SK-N-SH treated with all-trans-retinoic acid at 6 μM for 48 hours (cell line): ENCODE measurements around the gene NPC1L1.
A peak's percentile ranks its signal among the peaks of the same experiment; 100 is the strongest.

Source experiments
- ATAC-seq: fragments of 200-7000 bp; cut with Tn5 transposase; 3 replicates; pipeline ENCODE4 v1.9.1; 2020; ENCODE audit warnings: mild to moderate bottlenecking, moderate library complexity
- ARNTL ChIP-seq: fragments of 450-650 bp; formaldehyde crosslinking; IDR thresholded peaks from 2 replicates; pipeline ENCODE4 v1.5.0; 2020; ENCODE audit warnings: low read depth, mild to moderate bottlenecking, moderate library complexity, borderline replicate concordance
- BACH2 ChIP-seq: fragments of 250-450 bp; sonication (Bioruptor Pico); IDR thresholded peaks from 2 replicates; pipeline ENCODE4 v1.9.0; 2021; ENCODE audit warnings: mild to moderate bottlenecking, borderline replicate concordance
- CREB5 ChIP-seq: fragments of 250-450 bp; sonication (Bioruptor Pico); IDR thresholded peaks from 2 replicates; pipeline ENCODE4 v1.5.1; 2020; ENCODE audit warnings: low read depth, mild to moderate bottlenecking, moderate library complexity
- CSDC2 ChIP-seq: fragments of 250-450 bp; sonication (Bioruptor Pico); IDR thresholded peaks from 2 replicates; pipeline ENCODE4 v1.5.0; 2020; ENCODE audit warnings: mild to moderate bottlenecking, moderate library complexity
- CSRNP3 ChIP-seq: fragments of 250-450 bp; sonication (Bioruptor Pico); IDR thresholded peaks from 2 replicates; pipeline ENCODE4 v1.5.1; 2021; ENCODE audit warnings: mild to moderate bottlenecking, moderate library complexity
- ESRRG ChIP-seq: fragments of 250-450 bp; sonication (Bioruptor Pico); IDR thresholded peaks from 2 replicates; pipeline ENCODE4 v1.6.1; 2021; ENCODE audit warnings: mild to moderate bottlenecking
- GLIS3 ChIP-seq: fragments of 250-450 bp; sonication (Bioruptor Pico); IDR thresholded peaks from 2 replicates; pipeline ENCODE4 v1.5.0; 2020; ENCODE audit warnings: mild to moderate bottlenecking, moderate library complexity
- ISL1 ChIP-seq: fragments of 250-450 bp; sonication (Bioruptor Pico); IDR thresholded peaks from 2 replicates; pipeline ENCODE4 v2.1.2; 2022; ENCODE audit warnings: mild to moderate bottlenecking, moderate library complexity
- OSR1 ChIP-seq: fragments of 250-450 bp; sonication (Bioruptor Pico); IDR thresholded peaks from 2 replicates; pipeline ENCODE4 v1.8.0; 2022; ENCODE audit warnings: moderate library complexity, mild to moderate bottlenecking, inconsistent platforms
- PATZ1 ChIP-seq: fragments of 250-450 bp; sonication (Bioruptor Pico); IDR thresholded peaks from 2 replicates; pipeline ENCODE4 v1.8.0; 2020; ENCODE audit warnings: mild to moderate bottlenecking, moderate library complexity, borderline replicate concordance
- POU6F1 ChIP-seq: fragments of 250-450 bp; sonication (Bioruptor Pico); IDR thresholded peaks from 2 replicates; pipeline ENCODE4 v1.8.0; 2021; ENCODE audit warnings: low read depth, mild to moderate bottlenecking, moderate library complexity, borderline replicate concordance
- PPARA ChIP-seq: fragments of 250-450 bp; sonication (Bioruptor Pico); IDR thresholded peaks from 2 replicates; pipeline ENCODE4 v1.5.0; 2020; ENCODE audit warnings: mild to moderate bottlenecking, borderline replicate concordance
- RARB ChIP-seq: fragments of 250-450 bp; sonication (Bioruptor Pico); IDR thresholded peaks from 2 replicates; pipeline ENCODE4 v1.8.0; 2021; ENCODE audit warnings: mild to moderate bottlenecking, moderate library complexity
- SNAI2 ChIP-seq: fragments of 250-450 bp; sonication (Bioruptor Pico); IDR thresholded peaks from 2 replicates; pipeline ENCODE4 v1.5.0; 2020; ENCODE audit warnings: mild to moderate bottlenecking, moderate library complexity
- TCF4 ChIP-seq: fragments of 250-450 bp; sonication (Bioruptor Pico); IDR thresholded peaks from 2 replicates; pipeline ENCODE4 v1.8.0; 2021; ENCODE audit warnings: mild to moderate bottlenecking, moderate library complexity, borderline replicate concordance
- TSHZ2 ChIP-seq: fragments of 250-450 bp; sonication (Bioruptor Pico); IDR thresholded peaks from 2 replicates; pipeline ENCODE4 v1.5.0; 2020; ENCODE audit warnings: mild to moderate bottlenecking, moderate library complexity
- ZC3H10 ChIP-seq: fragments of 250-450 bp; sonication (Bioruptor Pico); IDR thresholded peaks from 2 replicates; pipeline ENCODE4 v1.5.1; 2021; ENCODE audit warnings: mild to moderate bottlenecking, moderate library complexity
- ZFP3 ChIP-seq: fragments of 250-450 bp; sonication (Bioruptor Pico); IDR thresholded peaks from 2 replicates; pipeline ENCODE4 v1.5.0; 2020; ENCODE audit warnings: mild to moderate bottlenecking, moderate library complexity
- ZFP30 ChIP-seq: fragments of 450-650 bp; formaldehyde crosslinking; IDR thresholded peaks from 2 replicates; pipeline ENCODE4 v1.5.0; 2022; ENCODE audit warnings: mild to moderate bottlenecking, moderate library complexity
- ZNF70 ChIP-seq: fragments of 450-650 bp; formaldehyde crosslinking; IDR thresholded peaks from 2 replicates; pipeline ENCODE4 v1.5.0; 2020; ENCODE audit warnings: mild to moderate bottlenecking, moderate library complexity
- ZNF8 ChIP-seq: fragments of 450-650 bp; formaldehyde crosslinking; IDR thresholded peaks from 2 replicates; pipeline ENCODE4 v1.5.0; 2020; ENCODE audit warnings: mild to moderate bottlenecking, moderate library complexity

The NPC1L1 gene

GRCh38 chr7:44466300-44467216 lies 74.6 kb downstream of the NPC1L1 start:
- no peak for TF ChIP-seq TCF4 (CRISPR knock-in tag)
- TF ChIP-seq ISL1: no peak
- no peak for TF ChIP-seq RARB (CRISPR knock-in tag)
- no peak for TF ChIP-seq ZFP30 (CRISPR knock-in tag)
- TF ChIP-seq CSDC2 (CRISPR knock-in tag): no peak
- no peak for TF ChIP-seq ZNF8 (CRISPR knock-in tag)
- TF ChIP-seq ZFP3 (CRISPR knock-in tag): no peak
- TF ChIP-seq ARNTL: no peak
- TF ChIP-seq GLIS3 (CRISPR knock-in tag): no peak
- no peak for TF ChIP-seq PPARA (CRISPR knock-in tag)
- TF ChIP-seq CSRNP3 (CRISPR knock-in tag): no peak
- TF ChIP-seq PATZ1 (CRISPR knock-in tag): no peak
- no peak for TF ChIP-seq OSR1 (CRISPR knock-in tag)
- no peak for TF ChIP-seq CREB5
- TF ChIP-seq POU6F1 (CRISPR knock-in tag): no peak
- no peak for TF ChIP-seq TSHZ2 (CRISPR knock-in tag)
- TF ChIP-seq, all 23 proteins: peak for 0
- ATAC-seq: no peak

GRCh38 chr7:44465490-44465889 lies 75.6 kb downstream of the NPC1L1 start:
- no peak for TF ChIP-seq ZNF70
- TF ChIP-seq ISL1: no peak
- no peak for TF ChIP-seq SNAI2
- no peak for TF ChIP-seq CREB5
- ATAC-seq: no peak

GRCh38 chr7:44463169-44463808 lies 77.8 kb downstream of the NPC1L1 start:
- ATAC-seq: peak; percentile 66
- TF ChIP-seq CSDC2 (CRISPR knock-in tag): no peak
- no peak for TF ChIP-seq ZNF70
- no peak for TF ChIP-seq ZFP3 (CRISPR knock-in tag)
- TF ChIP-seq GLIS3 (CRISPR knock-in tag): no peak
- no peak for TF ChIP-seq ZC3H10
- no peak for TF ChIP-seq TCF4 (CRISPR knock-in tag)
- TF ChIP-seq CSRNP3 (CRISPR knock-in tag): no peak
- TF ChIP-seq OSR1 (CRISPR knock-in tag): no peak
- no peak for TF ChIP-seq ISL1
- TF ChIP-seq ESRRG (CRISPR knock-in tag): no peak
- TF ChIP-seq TSHZ2 (CRISPR knock-in tag): no peak
- TF ChIP-seq ARNTL: no peak
- TF ChIP-seq BACH2: no peak
